Parietal lobe (tissue), 2 donors: ENCODE results near the gene SRSF4. TPM values are rescaled to one million over a fixed set of nuclear protein-coding genes. Genes with fewer than 3 reads are reported as not detected.

Experiments
- small RNA-seq: library from RNA; depleted of rRNA; stranded (forward); fragments of <200 nt; gene quantifications from one replicate; pipeline ENCODE3, GENCODE V24; 2014; ENCODE audit warnings: low replicate concordance
- total RNA-seq: library from RNA; depleted of rRNA; stranded (reverse); fragments of >200 nt; gene quantifications from one replicate; pipeline ENCODE4 v1.2.3, GENCODE V29; 2014

Gene SRSF4
- total RNA-seq, result 51.0 TPM

DNA sequence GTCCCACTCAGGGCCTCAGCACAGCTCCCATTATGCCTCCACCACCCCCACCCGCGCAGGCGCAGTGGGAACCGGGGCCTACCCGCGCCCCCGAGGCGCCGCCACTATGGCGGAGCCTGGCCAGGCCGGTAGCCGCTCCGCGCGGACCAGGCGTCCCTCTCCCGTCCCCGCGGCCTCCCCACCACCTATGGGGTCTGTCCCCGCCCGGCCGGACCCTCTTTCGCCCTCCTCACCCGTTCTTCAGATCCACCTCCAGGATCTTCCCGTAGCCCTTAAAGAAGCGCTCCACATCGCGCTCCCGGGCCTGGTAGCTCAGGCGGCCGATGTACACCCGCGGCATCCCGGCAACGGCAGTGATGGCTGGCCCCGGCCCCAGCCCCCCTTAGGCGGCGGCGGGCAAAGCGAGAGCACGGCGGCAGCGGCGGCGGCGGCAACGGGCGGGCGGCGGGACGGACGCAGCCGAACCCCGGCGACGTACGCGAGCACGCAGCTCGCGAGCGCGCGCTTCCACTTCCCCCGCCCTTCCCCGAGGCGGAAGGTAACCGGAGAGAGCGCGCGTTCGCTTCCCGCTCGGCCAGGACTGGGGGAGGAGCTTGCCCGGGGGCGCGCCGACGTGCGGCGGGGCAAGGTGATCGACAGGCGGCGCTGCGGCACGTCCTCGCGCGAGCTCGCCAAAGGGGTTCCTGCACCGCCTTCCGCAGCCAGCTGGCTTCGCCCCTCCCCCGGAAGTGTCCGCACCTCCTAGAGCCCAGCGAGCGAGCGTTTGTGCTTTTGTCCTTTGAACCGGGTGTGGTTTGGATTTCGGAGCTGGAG lies at the start of gene SRSF4:
TSS of gene SRSF4 (minus strand) at position 488 of the 813 bp plus-strand sequence. CDS start at position 340, 148 bp downstream.

DNA sequence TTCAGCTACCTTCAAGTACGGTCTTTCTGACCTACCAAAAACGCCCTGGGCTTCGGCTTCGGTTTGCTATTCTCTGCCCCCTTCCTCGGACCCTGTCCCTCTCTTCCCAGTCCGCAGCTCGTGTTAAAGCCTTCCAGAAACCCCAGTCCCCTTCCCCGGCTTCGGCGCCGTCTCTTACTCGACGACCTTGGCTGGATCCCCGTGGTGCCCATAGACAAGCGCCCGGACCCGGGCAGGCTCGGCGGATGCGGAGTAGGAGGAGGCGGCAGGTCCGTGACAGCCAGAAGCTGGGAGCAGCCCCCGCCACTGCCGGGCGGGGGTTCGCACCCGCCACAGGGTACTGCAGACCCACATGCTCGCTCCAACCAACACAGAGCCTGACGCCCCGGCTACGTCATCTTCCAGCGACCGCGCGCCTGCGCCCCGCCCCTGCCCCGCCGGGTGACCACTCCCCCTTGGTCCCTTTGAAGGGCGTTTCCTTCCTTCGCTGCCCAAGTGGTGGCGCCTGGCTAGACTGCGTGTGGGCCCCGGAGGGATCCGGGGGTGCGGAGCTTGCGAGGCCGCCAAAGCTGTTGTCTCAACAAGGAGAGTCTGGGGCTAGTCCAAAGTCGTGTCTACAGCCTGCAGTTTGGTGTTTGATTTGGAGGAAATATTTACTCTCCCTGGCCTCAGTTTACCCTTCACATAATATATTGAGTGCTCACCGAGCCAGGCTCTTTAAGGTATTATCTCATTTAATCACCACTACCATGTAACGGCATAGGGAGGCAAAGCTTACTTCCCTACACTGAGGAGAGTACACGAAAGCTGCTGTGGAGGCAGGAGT lies 49.1 kb upstream of the SRSF4 start, which contains the start of gene MECR:
TSS of gene MECR (minus strand) at position 382 of the 826 bp plus-strand sequence. CDS start at position 354, 28 bp downstream.

DNA sequence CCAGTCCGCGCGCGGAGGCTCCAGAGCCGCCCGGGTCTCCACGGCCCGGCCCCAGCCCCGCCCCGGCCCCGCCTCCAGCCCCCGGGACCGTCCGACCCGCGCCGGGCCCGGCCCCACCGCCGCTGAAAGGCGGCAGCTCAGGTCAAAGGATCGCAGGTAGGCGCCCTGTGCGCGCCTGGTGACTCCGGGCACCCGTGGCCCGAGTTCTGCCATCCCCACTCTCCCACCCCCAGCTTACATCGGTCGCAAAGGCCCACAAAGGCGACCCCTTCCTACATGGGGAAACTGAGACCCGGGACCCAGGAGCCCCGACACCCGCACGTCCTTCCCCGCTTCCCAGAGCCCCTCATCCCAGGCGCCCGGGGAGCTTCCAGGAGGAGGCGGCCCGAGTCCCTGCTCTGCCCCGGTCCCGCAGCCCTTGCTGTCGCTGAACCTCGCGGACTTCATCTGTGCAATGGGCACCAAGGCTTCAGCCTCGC lies 57.8 kb downstream of the SRSF4 start, which contains the start of gene TMEM200B:
TSS of gene TMEM200B (minus strand) at position 17 of the 479 bp plus-strand sequence. CDS start 2,075 bp downstream, outside the sequence.

Small RNAs within 50 kb of the gene (small RNA-seq; reads per million reads assigned to genes)
- gene RF02271, result not detected

Other genes starting within 250 kb of the SRSF4 start
- 0.63 TPM for gene TMEM200B, start 58.0 kb downstream of the SRSF4 start, total RNA-seq
- gene MECR, start 49.0 kb upstream of the SRSF4 start, total RNA-seq, result 27.2 TPM
- gene PTPRU, start 54.6 kb upstream of the SRSF4 start, total RNA-seq, result 39.4 TPM